HG03565 (cell line): Measurements from ENCODE around the gene TPST1.
"Not testable (repeated sequence)": the region's sequence is repeated elsewhere in the genome, so short reads cannot be mapped to it uniquely, and the experiment has no call there.

Experiments used
- ATAC-seq: cut with Tn5 transposase; IDR thresholded peaks from one replicate; pipeline ENCODE4 v1.9.1; 2021; ENCODE audit warnings: mild to moderate bottlenecking, moderate library complexity; ENCODE audit not compliant: unreplicated experiment

TPST1 gene

DNA sequence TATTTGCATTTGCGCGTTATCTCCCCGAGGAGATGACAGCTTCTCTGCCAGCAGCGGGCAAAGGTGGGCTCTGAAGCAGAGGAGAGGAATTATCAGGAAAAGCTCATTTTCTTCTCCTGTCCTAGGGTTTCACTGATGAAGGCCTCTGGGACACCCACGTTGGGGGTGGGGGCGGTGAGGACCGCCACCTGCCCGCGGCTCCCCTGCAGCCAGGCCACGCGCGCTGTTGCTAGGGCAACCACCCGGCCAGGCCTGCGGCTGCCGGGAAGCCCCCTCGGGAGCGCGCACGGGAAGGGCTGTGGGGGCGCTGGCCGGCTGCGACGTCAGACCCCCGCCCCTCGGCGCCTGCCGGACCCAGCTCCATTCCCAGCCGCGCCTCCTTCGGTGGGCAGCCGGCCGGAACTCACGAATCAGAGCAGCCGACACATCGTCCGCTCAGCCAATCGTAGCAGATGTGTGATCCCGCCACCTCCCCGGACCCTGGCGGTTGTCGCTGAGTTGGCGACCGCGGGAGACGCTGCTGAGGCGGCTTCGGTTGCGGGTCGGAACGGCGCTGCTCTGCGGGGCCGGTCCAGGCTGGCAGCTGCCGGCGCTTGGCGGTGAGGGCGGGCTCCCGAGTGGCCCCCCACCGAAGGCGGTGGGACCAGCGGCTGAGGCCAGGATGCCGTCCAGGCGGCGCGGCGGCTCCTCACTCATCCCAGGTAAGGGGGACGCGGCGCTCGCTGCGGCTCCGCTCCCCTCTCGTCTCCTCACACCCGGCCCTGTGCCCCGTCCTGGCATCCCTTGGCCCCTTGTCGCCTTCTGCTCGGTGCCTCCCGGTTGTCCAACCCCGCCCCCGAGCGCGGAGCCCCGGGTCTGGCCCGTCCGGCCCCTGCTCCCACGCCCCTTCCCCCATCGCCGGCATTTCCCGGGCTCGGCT is at the start of gene TPST1:
TSS of gene TPST1 (plus strand) at position 513 of the 919 bp plus-strand sequence. CDS start 35,092 bp downstream, outside the sequence.
- ATAC-seq: peak; percentile 92

DNA sequence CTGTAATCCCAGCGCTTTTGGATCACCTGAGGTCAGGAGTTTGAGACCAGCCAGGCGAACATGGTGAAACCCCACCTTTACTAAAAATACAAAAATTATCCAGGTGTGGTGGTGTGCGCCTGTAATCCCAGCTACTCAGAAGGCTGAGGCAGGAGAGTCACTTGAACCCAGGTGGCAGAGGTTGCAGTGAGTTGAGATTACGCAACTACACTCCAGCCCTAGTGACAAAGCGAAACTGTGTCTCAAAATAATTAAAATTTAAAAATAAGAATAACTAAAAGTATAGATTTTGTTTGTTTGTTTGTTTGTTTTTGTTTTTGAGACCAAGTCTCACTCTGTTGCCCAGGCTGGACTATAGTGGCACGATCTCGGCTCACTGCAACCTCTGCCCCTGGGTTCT is 49.1 kb upstream of the TPST1 start:
- not testable (repeated sequence) for ATAC-seq

DNA sequence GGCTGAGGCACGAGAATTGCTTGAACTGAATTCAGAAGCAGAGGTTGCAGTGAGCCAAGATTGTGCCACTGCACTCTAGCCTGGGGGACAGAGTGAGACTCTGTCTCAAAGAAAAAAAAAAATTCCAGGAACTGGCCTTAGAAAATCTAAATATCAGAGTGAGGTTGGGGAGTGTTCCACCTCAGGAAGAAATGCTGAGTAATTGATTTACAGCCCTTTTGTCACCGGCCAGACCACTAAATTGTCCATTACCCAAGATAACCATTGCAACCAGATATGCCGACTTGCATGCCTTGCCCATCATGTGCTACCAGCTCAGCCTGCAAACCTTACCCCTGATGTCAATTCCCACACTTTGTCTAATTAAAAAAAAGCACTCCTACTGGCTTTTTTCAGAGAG is 48.1 kb upstream of the TPST1 start:
- ATAC-seq: no peak

DNA sequence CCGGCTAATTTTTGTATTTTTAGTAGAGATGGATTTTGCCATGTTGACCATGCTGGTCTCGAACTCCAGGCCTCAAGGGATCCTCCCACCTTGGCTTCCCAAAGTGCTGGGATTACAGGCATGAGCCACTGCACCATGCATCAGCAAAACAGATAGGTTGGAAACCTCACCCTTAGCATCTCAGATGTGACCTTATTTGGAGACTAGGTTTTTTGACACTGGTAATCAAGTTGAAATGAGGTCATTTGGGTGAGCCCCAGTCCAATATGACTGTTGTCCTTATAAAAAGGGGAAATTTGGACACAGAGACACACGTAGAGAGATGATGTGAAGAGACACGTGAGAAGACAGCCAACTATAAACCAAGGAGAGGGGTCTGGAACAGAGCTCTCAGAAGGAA is 42.5 kb upstream of the TPST1 start:
- ATAC-seq: no peak

DNA sequence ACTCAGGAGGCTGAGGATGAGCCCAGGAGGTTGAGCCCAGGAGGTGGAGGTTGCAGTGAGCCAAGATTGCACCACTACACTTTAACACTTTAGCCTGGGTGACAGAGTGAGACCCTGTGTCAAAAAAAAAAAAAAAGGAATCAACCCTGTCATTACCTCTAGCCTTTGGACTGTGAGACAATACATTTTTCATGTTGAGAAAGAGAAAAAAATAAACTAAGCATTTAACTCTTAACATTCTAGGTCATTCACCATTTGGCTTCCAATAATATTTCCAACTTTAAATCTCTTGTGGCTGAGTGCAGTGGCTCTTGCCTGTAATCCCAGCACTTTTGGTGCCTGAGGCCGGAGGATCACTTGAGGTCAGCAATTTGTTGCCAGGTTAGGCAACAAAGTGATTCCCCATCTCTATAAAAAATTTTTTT is 41.9 kb upstream of the TPST1 start:
- ATAC-seq: no peak

DNA sequence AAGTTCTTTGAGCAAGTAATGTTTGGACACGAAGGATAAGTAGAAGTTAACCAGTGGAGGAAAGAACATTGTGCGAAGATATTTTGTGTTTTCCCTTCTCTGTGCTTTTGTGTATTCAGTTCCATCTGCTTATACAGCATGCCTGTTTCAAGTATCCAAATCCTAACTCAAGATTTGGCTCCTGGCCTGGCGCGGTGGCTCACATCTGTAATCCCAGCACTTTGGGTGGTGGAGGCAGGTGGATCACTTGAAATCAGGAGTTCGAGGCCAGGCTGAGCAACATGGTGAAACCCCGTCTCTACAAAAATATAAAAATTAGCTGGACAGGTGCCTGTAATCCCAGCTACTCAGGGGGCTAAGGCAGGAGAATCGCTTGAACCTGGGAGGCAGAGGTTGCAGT is 40.8 kb upstream of the TPST1 start:
- no peak for ATAC-seq

DNA sequence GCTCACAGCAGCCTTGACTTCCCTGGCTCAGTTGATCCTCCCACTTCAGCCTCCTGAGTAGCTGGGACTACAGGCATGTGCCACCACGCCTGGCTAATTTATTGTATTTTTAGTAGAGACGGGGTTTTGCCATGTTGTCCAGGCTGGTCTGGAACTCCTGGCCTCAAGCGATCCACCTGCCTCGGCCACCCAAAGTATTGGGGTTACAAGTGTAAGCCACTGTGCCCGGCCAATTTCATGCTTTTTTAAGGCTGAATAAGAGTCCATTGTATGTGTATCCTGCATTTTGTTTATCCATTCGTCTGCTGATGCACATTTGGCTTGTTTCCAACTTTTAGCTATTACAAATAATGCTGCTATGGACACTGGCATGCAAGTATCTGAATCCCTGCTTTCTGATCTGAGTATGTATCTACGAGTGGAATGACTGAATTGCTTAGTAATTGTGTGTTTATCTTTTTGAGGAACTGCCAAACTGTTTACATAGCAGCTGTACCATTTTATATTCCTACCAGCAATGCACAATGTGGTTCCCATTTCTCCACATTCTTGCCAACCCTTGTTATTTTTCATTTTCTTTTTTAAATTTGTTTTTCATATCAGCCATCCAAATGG is 37.3 kb upstream of the TPST1 start:
- ATAC-seq: no peak

DNA sequence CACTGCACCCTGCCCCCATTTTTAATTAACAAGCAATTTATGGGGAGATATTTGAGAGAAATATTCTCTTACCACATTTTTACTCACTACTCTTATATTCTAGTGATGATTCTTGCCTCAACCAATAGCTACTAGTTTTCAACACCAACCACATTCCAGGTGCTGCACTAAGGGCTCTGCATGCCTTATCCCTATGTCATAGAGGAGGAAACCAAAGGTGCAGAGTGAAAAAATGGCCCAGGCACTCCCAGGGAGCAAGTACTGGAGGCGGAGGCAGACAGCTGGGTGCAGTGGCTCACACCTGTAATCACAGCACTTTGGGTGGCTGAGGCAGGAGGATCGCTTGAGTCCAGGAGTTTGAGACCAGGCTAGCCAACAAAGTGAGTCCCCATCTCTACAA is 35.5 kb upstream of the TPST1 start:
- ATAC-seq: no peak

DNA sequence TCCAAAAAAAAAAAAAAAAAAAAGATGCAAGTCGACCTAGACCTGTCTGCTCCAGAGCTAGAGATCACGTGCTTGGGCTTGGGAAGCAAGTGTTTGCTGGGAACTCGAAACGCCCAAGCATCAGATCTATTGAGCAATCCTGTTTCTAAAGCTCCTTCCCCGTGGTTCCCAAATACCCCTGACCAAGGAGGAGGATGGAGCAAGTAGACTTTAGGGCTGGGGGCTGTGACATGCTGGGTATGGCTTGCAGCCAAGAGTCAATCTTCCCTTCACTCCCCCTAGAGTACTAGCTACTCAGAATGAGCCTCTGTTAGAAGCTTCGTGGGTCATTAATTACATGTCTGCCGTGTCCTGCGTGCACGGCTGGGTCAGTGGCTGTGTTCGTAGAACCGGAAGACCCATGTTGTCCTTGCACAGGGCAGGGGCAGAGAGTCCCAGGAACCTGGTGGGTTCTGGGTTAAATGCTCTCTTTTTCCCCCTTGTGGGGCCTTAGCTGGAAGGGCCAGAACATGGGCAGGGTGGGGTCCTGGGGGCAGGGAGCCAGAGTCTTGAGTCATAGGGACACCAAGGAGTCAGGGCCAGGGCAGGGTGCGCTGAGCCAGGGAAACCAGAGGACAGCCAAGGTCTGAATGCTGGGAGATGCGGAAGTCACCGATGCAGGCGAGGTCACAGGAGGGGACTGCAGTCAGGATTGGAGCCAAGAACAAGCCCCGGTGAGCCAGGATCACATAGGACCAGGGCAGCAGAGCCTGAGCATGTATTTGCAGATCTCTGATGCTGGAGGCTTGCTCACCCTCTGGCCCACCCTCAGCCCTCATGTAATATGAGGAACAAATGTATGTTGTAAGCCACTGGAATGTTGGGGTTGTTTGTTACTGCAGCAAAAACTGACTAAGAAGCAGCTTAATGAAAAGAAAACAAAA is 34.6 kb upstream of the TPST1 start:
- no peak for ATAC-seq

DNA sequence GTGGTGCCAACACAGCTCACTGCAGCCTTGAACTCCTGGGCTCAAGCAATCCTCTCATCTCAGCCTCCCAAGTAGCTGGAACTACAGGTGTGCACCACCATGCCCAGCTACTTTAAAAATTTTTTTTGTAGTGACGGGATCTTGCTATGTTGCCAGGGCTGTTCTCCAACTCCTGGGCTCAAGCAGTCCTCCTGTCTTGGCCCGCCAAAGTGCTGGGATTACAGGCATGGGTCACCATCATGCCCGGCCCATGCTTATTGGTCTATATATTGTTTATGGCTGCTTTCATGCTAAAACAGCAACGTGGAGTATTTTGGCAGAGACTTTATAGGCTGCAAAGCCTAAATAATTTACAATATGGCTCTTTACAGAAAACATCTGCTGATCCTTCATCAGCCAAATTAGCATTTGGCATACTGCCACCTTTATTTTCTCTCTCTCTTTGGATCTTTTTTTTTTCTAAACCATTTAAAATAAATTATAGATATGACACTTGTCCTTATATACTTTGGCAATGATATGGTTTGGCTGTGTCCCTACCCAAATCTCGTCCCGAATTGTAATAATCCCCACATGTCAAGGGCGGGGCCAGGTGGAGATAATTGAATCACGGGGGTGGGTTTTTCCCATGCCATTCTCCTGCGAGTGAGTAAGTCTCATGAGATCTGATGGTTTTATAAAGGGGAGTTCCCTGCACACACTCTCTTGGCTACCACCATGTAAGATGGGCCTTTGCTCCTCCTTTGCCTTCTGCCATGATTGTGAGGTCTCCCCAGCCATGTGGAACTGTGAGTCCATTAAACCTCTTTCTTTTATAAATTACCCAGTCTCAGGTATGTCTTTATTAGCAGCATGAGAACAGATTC is 32.4 kb upstream of the TPST1 start:
- ATAC-seq: not testable (repeated sequence)

DNA sequence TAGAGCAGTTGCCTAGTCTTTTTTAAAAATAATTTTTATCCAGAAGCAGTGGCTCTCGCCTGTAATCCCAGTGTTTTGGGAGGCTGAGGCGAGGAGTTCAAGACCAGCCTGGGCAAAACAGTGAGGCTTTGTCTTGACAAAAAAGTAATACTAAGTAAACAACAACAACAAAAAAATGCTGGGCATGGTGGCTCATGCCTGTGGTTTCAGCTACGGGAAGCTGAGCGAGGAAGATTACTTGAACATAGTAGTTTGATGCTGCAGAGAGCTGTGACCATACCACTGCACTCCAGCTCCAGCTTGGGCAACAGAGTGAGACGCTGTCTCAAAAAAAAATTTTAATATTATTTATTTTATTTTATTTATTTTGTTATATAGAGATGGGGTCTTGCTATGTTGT is 31.3 kb upstream of the TPST1 start:
- ATAC-seq: no peak

DNA sequence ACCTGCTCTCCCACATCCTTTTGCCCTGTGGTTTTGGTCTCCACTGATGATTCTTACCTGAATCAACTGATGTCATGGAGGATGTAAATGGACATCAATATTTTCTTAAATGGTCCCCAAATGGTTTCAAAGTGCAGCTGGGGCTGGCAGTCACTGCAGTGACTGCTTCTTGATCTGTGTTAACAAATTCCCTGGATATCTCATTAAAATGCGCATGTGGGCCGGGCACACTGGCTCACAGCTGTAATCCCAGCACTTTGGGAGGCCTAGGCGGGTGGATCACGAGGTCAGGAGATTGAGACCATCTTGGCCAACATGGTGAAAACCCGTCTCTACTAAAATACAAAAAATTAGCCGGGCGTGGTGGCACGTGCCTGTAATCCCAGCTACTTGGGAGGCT is 30.1 kb upstream of the TPST1 start:
- ATAC-seq: not testable (repeated sequence)

DNA sequence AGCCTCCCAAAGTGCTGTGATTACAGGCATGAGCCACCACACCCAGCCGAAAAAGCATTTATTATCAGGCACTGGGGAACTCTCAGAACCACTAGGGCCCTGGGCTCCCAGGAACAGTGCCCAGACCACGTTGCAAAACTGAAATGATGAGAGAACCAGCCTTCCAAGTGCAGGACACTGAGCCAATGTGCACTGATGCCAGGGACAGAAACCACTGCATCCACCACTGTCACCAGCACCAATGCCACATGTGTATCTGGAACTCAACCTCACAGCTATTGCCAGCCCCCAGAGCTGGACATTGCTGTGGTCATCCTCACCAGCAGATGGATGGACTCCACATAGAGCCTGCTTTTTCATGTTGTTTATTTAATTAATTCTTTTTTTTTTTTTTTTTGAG is 28.2 kb upstream of the TPST1 start:
- ATAC-seq: no peak

DNA sequence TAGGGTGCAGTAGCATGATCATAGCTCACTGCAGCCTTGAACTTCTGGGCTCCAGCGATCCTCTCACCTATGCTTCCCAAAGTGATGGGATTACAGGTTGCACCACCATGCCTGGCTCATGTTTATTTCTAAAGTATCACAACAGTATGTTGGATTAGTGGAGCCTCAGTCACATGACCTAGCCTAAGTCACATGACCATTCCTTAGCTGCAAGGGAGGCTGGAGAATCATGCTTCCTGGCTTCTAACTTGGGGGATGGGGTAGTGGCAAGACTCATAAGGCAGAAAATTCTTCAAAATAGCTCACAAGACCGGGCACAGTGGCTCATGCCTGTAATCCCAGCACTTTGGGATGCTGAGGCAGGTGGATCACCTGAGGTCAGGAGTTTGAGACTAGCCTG is 26.9 kb upstream of the TPST1 start:
- ATAC-seq: no peak

DNA sequence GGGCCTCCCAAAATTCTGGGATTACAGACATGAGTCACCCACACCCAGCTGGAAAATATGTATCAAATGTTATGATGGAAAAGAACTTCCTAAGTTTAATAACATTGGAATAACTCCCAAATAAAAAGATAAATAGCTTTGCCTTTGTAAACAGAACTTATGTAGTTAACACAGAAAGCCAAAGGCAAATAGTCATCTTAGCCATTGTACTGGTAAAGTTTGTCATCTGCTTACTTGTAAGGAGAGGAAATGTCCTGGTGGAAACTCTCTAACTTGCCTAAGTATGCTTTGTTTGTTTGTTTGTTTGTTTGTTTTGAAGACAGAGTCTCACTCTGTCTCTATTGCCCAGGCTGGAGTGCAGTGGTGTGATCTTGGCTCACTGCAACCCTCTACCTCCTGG is 23.8 kb upstream of the TPST1 start:
- no peak for ATAC-seq

DNA sequence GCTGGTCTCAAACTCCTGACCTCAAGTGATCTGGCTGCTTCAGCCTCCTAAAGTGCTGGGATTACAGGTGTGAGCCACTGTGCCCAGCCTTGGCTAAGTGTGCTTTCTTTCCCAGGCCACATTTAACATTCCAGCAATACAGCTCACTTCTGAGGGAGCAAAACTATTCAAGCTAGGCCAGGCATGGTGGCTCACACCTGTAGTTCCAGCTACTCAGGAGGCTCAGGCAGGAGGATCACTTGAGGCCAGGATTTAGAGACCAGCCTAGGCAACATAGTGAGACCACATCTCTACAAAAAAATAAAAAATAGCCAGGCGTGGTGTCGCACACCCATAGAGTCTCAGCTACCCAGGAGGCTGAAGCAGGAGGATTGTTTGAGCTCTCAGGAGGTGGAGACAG is 23.3 kb upstream of the TPST1 start:
- ATAC-seq: no peak

DNA sequence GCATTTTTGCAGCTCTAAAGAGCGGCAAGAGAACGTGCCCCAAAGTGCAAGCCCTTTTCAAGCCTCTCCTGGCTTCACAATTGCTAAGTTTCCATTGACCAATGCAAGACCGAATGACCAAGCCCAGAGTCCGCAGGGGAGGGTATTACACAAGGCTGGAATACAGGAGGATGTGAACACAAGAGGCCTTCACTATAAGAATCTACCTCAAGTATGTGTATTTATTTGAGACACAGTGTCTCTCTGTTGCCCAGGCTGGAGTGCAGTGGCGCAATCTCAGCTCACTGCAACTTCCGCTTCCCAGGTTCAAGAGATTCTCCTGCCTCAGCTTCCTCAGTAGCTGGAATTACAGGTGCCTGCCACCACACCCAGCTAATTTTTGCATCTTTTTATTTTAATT is 22.2 kb upstream of the TPST1 start:
- no peak for ATAC-seq

DNA sequence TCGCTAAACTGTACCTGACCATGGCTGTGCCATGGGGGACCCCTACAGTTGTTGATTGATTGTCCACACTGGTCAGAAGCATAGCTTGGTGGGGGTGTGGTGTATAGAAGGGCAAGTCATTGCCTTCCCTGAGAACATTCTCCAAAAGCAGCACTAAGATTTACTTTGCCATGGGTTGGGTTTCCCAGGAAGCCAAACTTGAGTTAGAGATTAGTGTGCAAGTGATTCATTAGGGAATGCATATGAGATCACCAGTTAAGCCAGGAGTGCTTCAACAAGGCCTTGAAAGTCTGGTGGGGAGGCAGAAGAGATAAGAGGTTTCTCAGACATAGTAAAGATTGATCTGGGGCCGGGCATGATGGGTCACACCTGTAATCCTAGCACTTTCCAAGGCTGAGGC is 21.4 kb upstream of the TPST1 start:
- ATAC-seq: no peak

DNA sequence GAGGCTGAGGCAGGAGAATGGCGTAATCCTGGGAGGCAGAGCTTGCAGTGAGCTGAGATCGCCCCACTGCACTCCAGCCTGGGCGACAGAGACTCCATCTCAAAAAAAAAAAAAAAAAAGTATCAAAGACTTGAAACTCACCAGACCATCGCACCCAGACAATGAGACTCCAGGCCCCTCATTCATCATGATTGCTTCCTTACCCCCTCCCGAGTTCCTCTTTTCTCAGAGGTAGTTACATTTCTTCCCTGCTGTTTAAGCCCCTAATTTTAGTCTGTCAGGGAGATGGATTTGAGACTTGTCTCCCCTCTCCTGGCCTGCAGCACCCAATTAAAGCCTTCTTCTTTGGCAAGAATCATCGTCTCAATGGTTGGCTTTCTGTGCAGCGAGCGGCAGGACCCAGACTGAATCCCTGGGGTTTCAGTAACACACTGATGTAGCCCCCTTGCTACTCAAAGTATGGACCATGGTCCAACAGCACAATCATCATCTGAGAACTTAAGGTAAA is 19.4 kb upstream of the TPST1 start:
- ATAC-seq: no peak

DNA sequence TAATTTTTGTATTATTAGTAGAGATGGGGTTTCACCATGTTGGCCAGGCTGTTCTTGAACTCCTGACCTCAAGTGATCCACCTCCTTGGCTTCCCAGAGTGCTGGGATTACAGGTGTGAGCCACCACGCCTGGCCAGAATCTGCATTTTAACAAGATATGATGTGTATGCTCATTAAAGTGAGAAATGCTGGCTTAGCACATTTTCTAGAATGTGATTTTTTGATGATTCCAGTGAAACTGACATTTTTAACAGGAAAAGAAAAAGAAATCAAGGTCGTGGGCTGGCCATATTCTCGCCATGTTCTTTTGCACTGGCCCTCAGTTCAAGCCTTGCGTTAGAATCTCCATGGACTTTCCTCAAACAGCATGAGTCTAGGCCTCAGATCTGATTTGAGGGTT is 18.1 kb upstream of the TPST1 start:
- no peak for ATAC-seq
